Loucy (cell line): ENCODE measurements around the gene ANKRD9.

ENCODE experiments used
- H2AFZ ChIP-seq: fragments of 200-600 bp; sonication (generic); 2 replicates; pipeline ENCODE4 v1.6.0; 2016; ENCODE audit warnings: antibody characterized with exemption, mild to moderate bottlenecking, low read length, moderate library complexity
- H3F3A ChIP-seq: fragments of 200-600 bp; 2 replicates; pipeline ENCODE4 v1.6.0; 2016; ENCODE audit warnings: antibody characterized with exemption, low read depth, mild to moderate bottlenecking
- H3K27me3 ChIP-seq: fragments of 200-600 bp; sonication (generic); 2 replicates; pipeline ENCODE4 v1.6.1; 2014; ENCODE audit warnings: low read length, mild to moderate bottlenecking; ENCODE audit not compliant: insufficient read depth, poor library complexity, severe bottlenecking
- H3K36me3 ChIP-seq: fragments of 200-600 bp; sonication (generic); 2 replicates; pipeline ENCODE4 v1.6.1; 2016; ENCODE audit warnings: low read length; ENCODE audit not compliant: insufficient read depth
- H3K4me1 ChIP-seq: fragments of 200-600 bp; sonication (generic); 2 replicates; pipeline ENCODE4 v1.5.1; 2014; ENCODE audit warnings: low read length, mild to moderate bottlenecking; ENCODE audit not compliant: insufficient read depth, poor library complexity, severe bottlenecking
- H3K4me2 ChIP-seq: fragments of 200-600 bp; sonication (generic); 2 replicates; pipeline ENCODE4 v1.6.0; 2014; ENCODE audit warnings: antibody characterized with exemption, low read length, low read depth, mild to moderate bottlenecking; ENCODE audit not compliant: poor library complexity, severe bottlenecking
- H3K4me3 ChIP-seq: fragments of 200-600 bp; sonication (generic); 2 replicates; pipeline ENCODE4 v1.5.1; 2014; ENCODE audit warnings: low read length, mild to moderate bottlenecking, mixed read lengths; ENCODE audit not compliant: poor library complexity, severe bottlenecking
- H3K79me2 ChIP-seq: fragments of 200-600 bp; sonication (generic); 2 replicates; pipeline ENCODE4 v1.6.1; 2014; ENCODE audit warnings: low read length; ENCODE audit not compliant: insufficient read depth
- H3K9ac ChIP-seq: fragments of 200-600 bp; sonication (generic); 2 replicates; pipeline ENCODE4 v1.6.0; 2014; ENCODE audit warnings: mild to moderate bottlenecking, low read depth, low read length, moderate library complexity; ENCODE audit not compliant: poor library complexity, severe bottlenecking
- H3K9me2 ChIP-seq: fragments of 200-600 bp; sonication (generic); replicated peaks from 2 replicates; pipeline ENCODE4 v1.6.1; 2016; ENCODE audit warnings: low read depth, low read length, mixed read lengths
- H3K9me3 ChIP-seq: fragments of 200-600 bp; sonication (generic); 2 replicates; pipeline ENCODE4 v1.6.1; 2014; ENCODE audit warnings: mild to moderate bottlenecking, antibody characterized with exemption, low read length, low read depth; ENCODE audit not compliant: insufficient read depth
- H4K20me1 ChIP-seq: fragments of 200-600 bp; sonication (generic); 2 replicates; pipeline ENCODE4 v1.6.0; 2014; ENCODE audit warnings: antibody characterized with exemption, low read length, mild to moderate bottlenecking; ENCODE audit not compliant: insufficient read depth, poor library complexity, severe bottlenecking
- CTCF ChIP-seq: fragments of 200-600 bp; sonication (generic); conservative IDR thresholded peaks from 2 replicates; pipeline ENCODE4 v1.5.1; 2014; ENCODE audit warnings: mild to moderate bottlenecking, antibody characterized with exemption, low read length
- EZH2phosphoT487 ChIP-seq: fragments of 200-600 bp; IDR thresholded peaks from 2 replicates; pipeline ENCODE4 v1.6.1; 2018; ENCODE audit warnings: antibody characterized with exemption, mild to moderate bottlenecking, moderate library complexity, borderline replicate concordance

Gene ANKRD9

GRCh38 chr14:102493585-102493984, 16.0 kb downstream of the ANKRD9 start:
- H3K4me2 ChIP-seq = no peak overlapping the region
- H3K79me2 ChIP-seq = no peaks in the 10 kb centered on the region
- H3K9me2 ChIP-seq = no peaks in the 10 kb centered on the region
- no peaks in the 10 kb centered on the region for H3K9me3 ChIP-seq
- no peak overlapping the region for H3K4me3 ChIP-seq
- no peak overlapping the region for H2AFZ ChIP-seq
- H4K20me1 ChIP-seq = no peaks in the 10 kb centered on the region
- no peaks in the 10 kb centered on the region for H3K4me1 ChIP-seq
- no peaks in the 10 kb centered on the region for H3K36me3 ChIP-seq
- H3F3A ChIP-seq = no peaks in the 10 kb centered on the region
- H3K9ac ChIP-seq = no peak overlapping the region
- no peaks in the 10 kb centered on the region for H3K27me3 ChIP-seq
- no peak for TF ChIP-seq CTCF
- no peak for TF ChIP-seq EZH2phosphoT487

GRCh38 chr14:102493096-102493495, 16.5 kb downstream of the ANKRD9 start:
- H3K4me2 ChIP-seq = no peak overlapping the region
- H3K4me3 ChIP-seq = no peak overlapping the region
- no peak overlapping the region for H2AFZ ChIP-seq
- H3K9me3 ChIP-seq = no peaks in the 10 kb centered on the region
- H4K20me1 ChIP-seq = no peaks in the 10 kb centered on the region
- no peaks in the 10 kb centered on the region for H3K79me2 ChIP-seq
- H3F3A ChIP-seq = no peaks in the 10 kb centered on the region
- no peaks in the 10 kb centered on the region for H3K9me2 ChIP-seq
- H3K9ac ChIP-seq = no peak overlapping the region
- TF ChIP-seq CTCF (no peak), EZH2phosphoT487 (no peak)
- H3K36me3 ChIP-seq = no peaks in the 10 kb centered on the region
- no peaks in the 10 kb centered on the region for H3K4me1 ChIP-seq
- no peaks in the 10 kb centered on the region for H3K27me3 ChIP-seq

GRCh38 chr14:102492531-102492910, 17.1 kb downstream of the ANKRD9 start:
- Histone ChIP-seq H3K9ac (no peak overlapping the region), H3K4me2 (no peak overlapping the region), H3K4me1 (no peaks in the 10 kb centered on the region), H3K27me3 (no peaks in the 10 kb centered on the region), H3F3A (no peaks in the 10 kb centered on the region), H3K36me3 (no peaks in the 10 kb centered on the region), H3K9me3 (no peaks in the 10 kb centered on the region), H3K9me2 (no peaks in the 10 kb centered on the region), H4K20me1 (no peaks in the 10 kb centered on the region), H3K79me2 (no peaks in the 10 kb centered on the region), H3K4me3 (no peak overlapping the region), H2AFZ (no peak overlapping the region)
- TF ChIP-seq EZH2phosphoT487 (no peak), CTCF (no peak)
